Stimulated activated CD4-positive, alpha-beta T cell treated with anti-CD3 and anti-CD28 coated beads, Interleukin-15, amount 100 ng/mL, for 1 hour (primary cell): ENCODE results near the gene SPRR3.

Source experiments
- DNase-seq, 2 donors: peaks; one replicate each; pipeline ENCODE4 v3.0.0-alpha.2; 2020; ENCODE audit warnings: low read depth in 1 of 2, low spot score in 1 of 2

The SPRR3 gene

GRCh38 chr1:153049211-153049610 lies 47.7 kb downstream of the SPRR3 start:
- DNase-seq, result no peak
